ENCODE results near the gene PDP2. TPM values are rescaled to one million over a fixed set of nuclear protein-coding genes. Genes with fewer than 3 reads are reported as not detected.
A peak's percentile ranks its signal among the peaks of the same experiment; 100 is the strongest.

Gene PDP2
- total RNA-seq, 1 experiment from 2014 or later = 28.4 TPM

DNA sequence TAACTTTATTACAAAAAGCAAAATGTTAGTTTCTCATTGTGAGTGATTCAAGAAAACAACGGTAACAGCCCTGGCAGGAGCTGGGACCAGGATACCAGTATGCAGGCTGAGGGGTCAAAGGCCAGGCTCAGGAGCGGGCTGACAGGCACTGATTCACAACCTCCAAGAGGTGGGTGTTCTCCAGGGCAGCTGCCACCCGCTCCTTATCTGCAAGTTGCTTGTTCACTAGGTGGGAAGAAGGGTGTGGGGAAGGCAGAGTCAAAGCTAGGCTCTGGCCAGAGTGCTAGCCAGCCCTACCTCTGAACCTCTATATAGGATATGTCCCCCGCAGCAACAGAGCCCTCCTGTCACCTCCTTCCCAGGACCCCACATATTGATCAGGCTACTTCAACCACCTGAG lies 51.8 kb downstream of the PDP2 start (continued):
- TF ChIP-seq ARID4B (CRISPR knock-in tag; IDR thresholded peaks at IDR 0.05; ENCODE audit: borderline replicate concordance) (no peak), ZNF396 (CRISPR knock-in tag; IDR thresholded peaks at IDR 0.05; ENCODE audit: borderline replicate concordance) (no peak), USF1 (CRISPR knock-in tag; IDR thresholded peaks at IDR 0.05) (no peak), ZNF512 (CRISPR knock-in tag; IDR thresholded peaks at IDR 0.05; ENCODE audit: borderline replicate concordance) (no peak), ZNF263 (CRISPR knock-in tag; IDR thresholded peaks at IDR 0.05; ENCODE audit: low read depth) (no peak), GRHL2 (CRISPR knock-in tag; IDR thresholded peaks at IDR 0.05; ENCODE audit: insufficient replicate concordance, severe bottlenecking) (no peak), USF2 (CRISPR knock-in tag; IDR thresholded peaks at IDR 0.05) (no peak), ZNF671 (CRISPR knock-in tag; IDR thresholded peaks at IDR 0.05) (no peak), KAT7 (CRISPR knock-in tag; IDR thresholded peaks at IDR 0.05; ENCODE audit: borderline replicate concordance) (no peak), ZNF232 (CRISPR knock-in tag; IDR thresholded peaks at IDR 0.05) (no peak)
- TF ChIP-seq, protein P1, sequence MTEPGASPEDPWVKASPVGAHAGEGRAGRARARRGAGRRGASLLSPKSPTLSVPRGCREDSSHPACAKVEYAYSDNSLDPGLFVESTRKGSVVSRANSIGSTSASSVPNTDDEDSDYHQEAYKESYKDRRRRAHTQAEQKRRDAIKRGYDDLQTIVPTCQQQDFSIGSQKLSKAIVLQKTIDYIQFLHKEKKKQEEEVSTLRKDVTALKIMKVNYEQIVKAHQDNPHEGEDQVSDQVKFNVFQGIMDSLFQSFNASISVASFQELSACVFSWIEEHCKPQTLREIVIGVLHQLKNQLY (CRISPR knock-in tag; IDR thresholded peaks at IDR 0.05) = no peak

- H3K9me3 Mint-ChIP-seq = no peaks in the 10 kb centered on the region
- H3K27me3 Mint-ChIP-seq (ENCODE audit: low read depth) = peaks cover 13% of the 10 kb centered on the region
- no peak for DNase-seq (ENCODE audit: low spot score)
- ATAC-seq = no peak
- CTCF ChIA-PET = interaction anchor here (0.7 to 2.1 kb wide), 4 partner anchors 24 to 61 kb away, joined by 3 to 5 read pairs (median 4); no protein-coding TSS in a partner anchor
- peaks cover 29% of the 10 kb centered on the region for H3K4me1 Mint-ChIP-seq
- no peaks in the 10 kb centered on the region; the same call in 1 of the 2 replicates for H3K36me3 Mint-ChIP-seq
- H3K27ac Mint-ChIP-seq = peak overlapping the region; percentile 69; the same call in 1 of the 2 replicates
- POLR2A ChIA-PET = no interaction called here
- TF ChIP-seq TCF7 (CRISPR knock-in tag; IDR thresholded peaks at IDR 0.05; ENCODE audit: low read depth) (0 out of 2 replicates have a peak, but pooled peaks have one; percentile 13), TEAD4 (CRISPR knock-in tag; IDR thresholded peaks at IDR 0.05) (no peak), ZNF317 (CRISPR knock-in tag; IDR thresholded peaks at IDR 0.05; ENCODE audit: borderline replicate concordance, low read depth) (no peak), ZNF219 (CRISPR knock-in tag; IDR thresholded peaks at IDR 0.05; ENCODE audit: borderline replicate concordance) (no peak)
- H3K4me3 Mint-ChIP-seq = peak overlapping the region; percentile 96
Measured at GRCh38 chr16:66933776-66934137, 53.4 kb downstream of the PDP2 start.

Data from WTC11 (cell line).